Measurements from ENCODE around the gene NFATC3.

NFATC3 gene

DNA sequence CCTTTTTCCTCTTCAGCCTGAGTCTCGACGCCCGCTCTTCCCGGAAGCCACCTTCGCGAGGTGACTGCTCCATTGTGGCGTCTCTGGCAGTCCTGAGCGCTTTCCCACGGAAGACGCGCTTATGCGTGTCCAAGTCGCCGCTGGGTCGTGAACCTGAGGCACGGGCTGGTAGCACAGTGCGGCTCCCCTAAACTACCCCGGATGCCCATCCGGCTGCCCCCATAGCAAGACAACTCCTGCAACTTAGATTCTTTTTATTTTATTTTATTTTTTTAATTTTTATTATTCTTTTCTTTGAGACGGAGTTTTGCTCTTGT lies 152.8 kb downstream of the NFATC3 start:
- Histone ChIP-seq H3K9me3 (ENCODE audit: severe bottlenecking) (no peaks in the 10 kb centered on the region), H3K4me1 (ENCODE audit: insufficient read depth, poor library complexity, severe bottlenecking) (peaks cover 16% of the 10 kb centered on the region), H3K4me3 (ENCODE audit: severe bottlenecking) (peak overlapping the region; percentile 73), H3K36me3 (ENCODE audit: low read depth) (peaks cover 7% of the 10 kb centered on the region; the same call in 1 of the 2 replicates), H3K27ac (ENCODE audit: poor library complexity, severe bottlenecking) (peak overlapping the region; percentile 91), H3K27me3 (ENCODE audit: insufficient read depth, poor library complexity, severe bottlenecking) (no peaks in the 10 kb centered on the region)
- DNase-seq (ENCODE audit: low spot score): no peak
- TF ChIP-seq, protein P1, sequence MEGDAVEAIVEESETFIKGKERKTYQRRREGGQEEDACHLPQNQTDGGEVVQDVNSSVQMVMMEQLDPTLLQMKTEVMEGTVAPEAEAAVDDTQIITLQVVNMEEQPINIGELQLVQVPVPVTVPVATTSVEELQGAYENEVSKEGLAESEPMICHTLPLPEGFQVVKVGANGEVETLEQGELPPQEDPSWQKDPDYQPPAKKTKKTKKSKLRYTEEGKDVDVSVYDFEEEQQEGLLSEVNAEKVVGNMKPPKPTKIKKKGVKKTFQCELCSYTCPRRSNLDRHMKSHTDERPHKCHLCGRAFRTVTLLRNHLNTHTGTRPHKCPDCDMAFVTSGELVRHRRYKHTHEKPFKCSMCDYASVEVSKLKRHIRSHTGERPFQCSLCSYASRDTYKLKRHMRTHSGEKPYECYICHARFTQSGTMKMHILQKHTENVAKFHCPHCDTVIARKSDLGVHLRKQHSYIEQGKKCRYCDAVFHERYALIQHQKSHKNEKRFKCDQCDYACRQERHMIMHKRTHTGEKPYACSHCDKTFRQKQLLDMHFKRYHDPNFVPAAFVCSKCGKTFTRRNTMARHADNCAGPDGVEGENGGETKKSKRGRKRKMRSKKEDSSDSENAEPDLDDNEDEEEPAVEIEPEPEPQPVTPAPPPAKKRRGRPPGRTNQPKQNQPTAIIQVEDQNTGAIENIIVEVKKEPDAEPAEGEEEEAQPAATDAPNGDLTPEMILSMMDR (IDR thresholded peaks at IDR 0.05; ENCODE audit: poor library complexity, severe bottlenecking): no peak
- ATAC-seq (ENCODE audit: low read depth): no peak

DNA sequence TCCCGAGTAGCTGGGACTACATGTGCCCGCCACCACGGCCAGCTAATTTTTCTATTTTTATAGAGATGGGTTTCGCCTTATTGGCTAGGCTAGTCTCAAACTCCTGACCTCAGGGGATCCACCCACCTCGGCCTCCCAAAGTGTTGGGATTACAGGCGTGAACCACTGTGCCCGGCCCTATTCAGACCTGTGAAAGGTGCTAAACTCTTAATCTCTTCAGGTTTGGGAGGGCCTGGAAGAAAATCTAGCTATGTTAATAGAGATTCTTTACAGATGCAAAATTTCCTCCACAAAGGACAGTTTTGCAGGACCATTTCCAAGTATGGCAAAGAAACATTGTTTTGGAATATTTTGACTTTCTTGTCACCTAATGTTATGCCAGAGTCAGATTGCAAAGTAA lies 156.9 kb downstream of the NFATC3 start:
- no peak overlapping the region for H3K27ac ChIP-seq (ENCODE audit: poor library complexity, severe bottlenecking)

DNA sequence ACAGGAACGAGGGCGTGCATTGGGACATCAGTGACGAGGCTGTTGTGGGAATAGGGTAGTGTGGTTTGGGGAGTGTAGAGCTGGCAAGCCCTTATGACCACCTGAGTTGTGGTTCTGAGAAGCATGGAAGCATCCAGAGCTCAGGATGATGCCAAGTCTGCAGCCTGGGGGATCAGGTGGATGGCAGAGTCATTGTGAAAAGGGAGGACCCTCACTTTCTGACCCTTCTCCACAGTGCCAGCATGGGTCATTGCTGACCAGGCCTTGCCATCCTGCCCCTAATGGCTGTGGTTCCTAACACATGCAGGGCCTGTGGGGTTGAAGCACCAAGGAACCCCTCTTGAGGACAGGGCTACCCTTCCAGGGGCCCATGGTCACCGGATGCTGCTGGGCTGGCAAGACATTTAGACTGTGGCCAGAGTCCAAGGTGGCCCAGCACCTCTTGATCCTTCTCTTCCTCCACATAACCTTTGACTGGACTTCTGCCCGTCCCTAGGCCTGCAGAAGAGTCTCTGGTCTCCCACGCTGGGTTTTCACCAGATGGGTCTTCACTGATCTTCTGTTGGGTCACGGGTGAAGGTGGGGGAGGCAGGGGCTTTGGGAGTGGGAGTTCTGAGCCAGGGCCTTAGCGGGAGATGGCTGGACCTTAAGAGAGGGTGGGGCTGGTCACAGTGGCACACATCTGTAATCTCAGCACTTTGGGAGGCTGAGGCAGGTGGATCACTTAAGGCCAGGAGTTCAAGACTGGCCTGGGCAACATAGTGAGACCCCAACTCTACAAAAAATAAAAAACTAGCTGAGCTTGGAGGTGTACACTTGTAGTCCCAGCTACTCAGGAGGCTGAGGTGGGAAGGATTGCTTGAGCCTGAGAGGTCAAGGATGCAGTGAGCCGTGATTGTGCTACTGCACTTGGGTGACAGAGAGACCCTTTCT lies 158.0 kb downstream of the NFATC3 start:
- no peak for ATAC-seq (ENCODE audit: low read depth)
- TF ChIP-seq, protein P1 (IDR thresholded peaks at IDR 0.05; ENCODE audit: poor library complexity, severe bottlenecking): no peak

More for the DNA sequence above, 156.9 kb downstream of the NFATC3 start:
- Histone ChIP-seq H3K9me3 (ENCODE audit: severe bottlenecking) (no peaks in the 10 kb centered on the region), H3K4me1 (ENCODE audit: insufficient read depth, poor library complexity, severe bottlenecking) (peaks cover 9% of the 10 kb centered on the region), H3K4me3 (ENCODE audit: severe bottlenecking) (no peak overlapping the region), H3K27me3 (ENCODE audit: insufficient read depth, poor library complexity, severe bottlenecking) (no peaks in the 10 kb centered on the region), H3K36me3 (ENCODE audit: low read depth) (no peaks in the 10 kb centered on the region)
- TF ChIP-seq, protein P1 (IDR thresholded peaks at IDR 0.05; ENCODE audit: poor library complexity, severe bottlenecking): no peak
- DNase-seq (ENCODE audit: low spot score) (no peak), ATAC-seq (ENCODE audit: low read depth) (no peak)

DNA sequence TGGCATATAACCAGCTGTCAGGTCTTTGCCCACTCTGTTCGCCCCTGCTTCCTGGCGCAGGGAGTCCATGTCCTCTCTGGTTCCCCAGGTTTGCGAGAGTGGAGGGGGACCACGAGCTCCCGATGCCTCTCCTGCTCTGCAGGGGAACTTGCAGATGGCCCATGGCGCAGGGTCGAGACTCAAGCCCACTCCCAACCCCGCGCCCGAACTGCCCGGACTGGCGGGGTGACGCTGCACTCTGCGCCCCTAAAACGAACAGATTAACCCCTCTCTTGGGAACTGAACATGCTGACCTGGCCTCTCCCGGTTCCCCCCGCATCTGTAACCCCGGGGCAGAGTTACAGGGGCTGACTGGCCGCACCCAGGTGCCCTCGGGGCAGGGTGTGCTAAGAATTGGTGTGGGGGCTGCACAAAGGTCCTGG lies 159.3 kb downstream of the NFATC3 start:
- no peaks in the 10 kb centered on the region for H3K27me3 ChIP-seq (ENCODE audit: insufficient read depth, poor library complexity, severe bottlenecking)
- peaks cover 5% of the 10 kb centered on the region; the same call in 1 of the 2 replicates for H3K36me3 ChIP-seq (ENCODE audit: low read depth)
- peaks cover 5% of the 10 kb centered on the region for H3K4me1 ChIP-seq (ENCODE audit: insufficient read depth, poor library complexity, severe bottlenecking)
- peak overlapping the region; percentile 59 for H3K4me3 ChIP-seq (ENCODE audit: severe bottlenecking)
- ATAC-seq (ENCODE audit: low read depth) (no peak), DNase-seq (ENCODE audit: low spot score) (no peak)
- TF ChIP-seq, protein P1 (IDR thresholded peaks at IDR 0.05; ENCODE audit: poor library complexity, severe bottlenecking): no peak
- peak overlapping the region; percentile 3 for H3K27ac ChIP-seq (ENCODE audit: poor library complexity, severe bottlenecking)
- H3K9me3 ChIP-seq (ENCODE audit: severe bottlenecking): no peaks in the 10 kb centered on the region

More for the DNA sequence above, 158.0 kb downstream of the NFATC3 start:
- Histone ChIP-seq H3K27ac (ENCODE audit: poor library complexity, severe bottlenecking) (no peak overlapping the region), H3K4me3 (ENCODE audit: severe bottlenecking) (no peak overlapping the region), H3K9me3 (ENCODE audit: severe bottlenecking) (no peaks in the 10 kb centered on the region), H3K4me1 (ENCODE audit: insufficient read depth, poor library complexity, severe bottlenecking) (peaks cover 6% of the 10 kb centered on the region), H3K27me3 (ENCODE audit: insufficient read depth, poor library complexity, severe bottlenecking) (no peaks in the 10 kb centered on the region), H3K36me3 (ENCODE audit: low read depth) (no peaks in the 10 kb centered on the region)
- DNase-seq (ENCODE audit: low spot score): no peak

Data from RWPE2 (cell line).